ENCODE results near the gene PEAK1.
"Not testable (repeated sequence)": the region's sequence is repeated elsewhere in the genome, so short reads cannot be mapped to it uniquely, and the experiment has no call there.

Gene PEAK1

DNA sequence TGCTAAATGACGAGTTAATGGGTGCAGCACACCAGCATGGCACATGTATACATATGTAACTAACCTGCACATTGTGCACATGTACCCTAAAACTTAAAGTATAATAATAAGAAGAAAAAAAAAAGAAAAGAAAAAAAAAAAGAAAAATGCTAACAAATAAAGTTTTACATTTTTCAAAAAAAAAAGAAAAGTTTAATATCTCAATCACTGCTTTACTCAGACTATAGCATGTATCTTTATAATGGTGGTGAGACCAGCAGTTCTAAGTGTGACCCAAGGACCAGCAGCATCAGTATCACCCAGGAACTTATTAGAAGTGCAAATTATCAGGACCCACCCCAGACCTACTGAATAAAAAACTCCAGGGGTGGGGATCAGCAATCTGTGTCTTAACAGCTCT lies 243.8 kb downstream of the PEAK1 start:
- not testable (repeated sequence) for H3K4me1 ChIP-seq (ENCODE audit: control insufficient read depth, insufficient read depth, low read length, poor library complexity, severe bottlenecking); DNase-seq; H3K27me3 ChIP-seq (replicated peaks; ENCODE audit: control insufficient read depth, insufficient read depth, low read length, poor library complexity, severe bottlenecking); H3K36me3 ChIP-seq (ENCODE audit: control insufficient read depth, insufficient read depth, low read length); H3K9me3 ChIP-seq (ENCODE audit: control insufficient read depth, low read length); H3K4me3 ChIP-seq (ENCODE audit: insufficient read depth, low read depth, low read length, poor library complexity, severe bottlenecking); H3K27ac ChIP-seq (ENCODE audit: insufficient read depth, low read length, poor library complexity, severe bottlenecking)

DNA sequence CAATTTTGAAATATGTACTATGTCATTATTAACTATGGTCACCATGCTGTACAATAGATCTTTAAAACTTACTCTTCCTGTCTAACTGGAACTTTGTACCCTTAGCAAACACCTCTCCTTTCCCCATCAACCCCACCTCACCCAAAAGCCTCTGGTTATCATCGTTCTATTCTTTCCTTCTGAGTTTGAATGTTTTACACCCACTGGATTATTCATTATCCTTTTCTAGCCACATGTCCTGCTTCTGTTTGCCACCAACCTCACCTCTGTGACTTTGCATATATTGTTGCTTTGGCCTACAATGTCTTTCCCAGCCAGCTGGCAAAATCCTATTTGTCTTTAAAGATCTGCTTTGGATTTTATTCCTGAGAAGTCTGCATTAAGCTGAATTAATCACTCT lies 246.4 kb downstream of the PEAK1 start:
- H3K27ac ChIP-seq (ENCODE audit: insufficient read depth, low read length, poor library complexity, severe bottlenecking): no peak overlapping the region
- no peaks in the 10 kb centered on the region for H3K27me3 ChIP-seq (replicated peaks; ENCODE audit: control insufficient read depth, insufficient read depth, low read length, poor library complexity, severe bottlenecking)
- H3K4me3 ChIP-seq (ENCODE audit: insufficient read depth, low read depth, low read length, poor library complexity, severe bottlenecking): no peak overlapping the region
- H3K9me3 ChIP-seq (ENCODE audit: control insufficient read depth, low read length): no peaks in the 10 kb centered on the region
- no peaks in the 10 kb centered on the region for H3K36me3 ChIP-seq (ENCODE audit: control insufficient read depth, insufficient read depth, low read length)
- no peak for DNase-seq
- H3K4me1 ChIP-seq (ENCODE audit: control insufficient read depth, insufficient read depth, low read length, poor library complexity, severe bottlenecking): no peaks in the 10 kb centered on the region

DNA sequence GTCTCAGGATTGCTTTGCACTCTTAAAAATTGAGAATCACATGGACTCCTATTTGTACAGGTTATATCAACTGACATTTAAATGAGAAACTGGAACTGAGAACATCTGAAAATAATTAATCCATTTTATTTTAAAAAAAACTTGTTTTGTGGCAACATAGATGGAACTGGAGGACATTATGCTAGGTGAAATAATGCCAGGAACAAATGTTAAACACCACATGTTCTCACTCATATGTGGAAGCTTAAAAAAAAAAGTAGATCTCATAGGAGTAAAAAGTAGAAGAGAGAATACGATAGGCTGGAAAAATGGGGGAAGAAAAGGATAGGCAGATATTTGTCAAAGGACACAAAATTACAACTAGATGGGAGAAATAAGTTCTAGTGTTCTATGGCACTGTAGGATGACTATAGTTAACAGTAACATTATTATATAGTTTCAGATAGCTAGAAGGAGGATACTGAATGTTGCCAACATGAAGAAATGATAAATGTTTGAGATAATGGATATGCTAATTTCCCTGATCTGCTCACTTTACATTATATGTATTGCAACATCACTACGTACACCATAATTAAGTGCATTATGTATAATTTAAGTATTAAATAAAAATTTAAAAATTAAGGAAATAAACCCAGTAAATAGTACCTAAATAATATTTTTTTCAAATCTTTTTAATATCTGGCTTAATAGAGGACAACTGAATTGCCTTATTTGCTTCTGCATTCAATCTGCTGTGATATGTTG lies 248.5 kb downstream of the PEAK1 start:
- H3K27ac ChIP-seq (ENCODE audit: insufficient read depth, low read length, poor library complexity, severe bottlenecking): no peak overlapping the region
- H3K36me3 ChIP-seq (ENCODE audit: control insufficient read depth, insufficient read depth, low read length): no peaks in the 10 kb centered on the region
- no peaks in the 10 kb centered on the region for H3K4me1 ChIP-seq (ENCODE audit: control insufficient read depth, insufficient read depth, low read length, poor library complexity, severe bottlenecking)
- H3K4me3 ChIP-seq (ENCODE audit: insufficient read depth, low read depth, low read length, poor library complexity, severe bottlenecking): no peak overlapping the region
- DNase-seq: no peak
- H3K27me3 ChIP-seq (replicated peaks; ENCODE audit: control insufficient read depth, insufficient read depth, low read length, poor library complexity, severe bottlenecking): no peaks in the 10 kb centered on the region
- no peaks in the 10 kb centered on the region for H3K9me3 ChIP-seq (ENCODE audit: control insufficient read depth, low read length)

DNA sequence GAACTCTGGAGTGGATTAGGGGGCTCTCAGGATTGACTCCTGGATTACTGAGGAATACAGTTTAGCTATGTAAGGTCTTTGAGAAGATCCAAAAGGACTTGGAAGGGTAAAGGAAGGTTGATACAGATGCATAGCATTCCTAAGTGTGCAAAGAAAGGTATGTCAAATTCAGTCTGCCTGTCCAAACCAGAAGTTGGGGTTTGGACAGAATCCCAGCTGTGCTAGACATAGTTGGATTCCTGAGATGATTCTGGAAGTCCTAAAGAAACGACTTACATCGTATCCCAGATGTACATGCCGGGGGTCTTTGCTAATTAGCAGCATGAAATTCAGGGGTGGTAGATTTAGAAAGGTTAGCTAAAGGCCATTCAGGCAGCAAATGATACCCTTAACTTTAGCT lies 251.3 kb downstream of the PEAK1 start:
- Histone ChIP-seq H3K4me3 (ENCODE audit: insufficient read depth, low read depth, low read length, poor library complexity, severe bottlenecking) (no peak overlapping the region), H3K9me3 (ENCODE audit: control insufficient read depth, low read length) (no peaks in the 10 kb centered on the region), H3K4me1 (ENCODE audit: control insufficient read depth, insufficient read depth, low read length, poor library complexity, severe bottlenecking) (no peaks in the 10 kb centered on the region), H3K27ac (ENCODE audit: insufficient read depth, low read length, poor library complexity, severe bottlenecking) (no peak overlapping the region), H3K36me3 (ENCODE audit: control insufficient read depth, insufficient read depth, low read length) (no peaks in the 10 kb centered on the region), H3K27me3 (replicated peaks; ENCODE audit: control insufficient read depth, insufficient read depth, low read length, poor library complexity, severe bottlenecking) (no peaks in the 10 kb centered on the region)
- no peak for DNase-seq

DNA sequence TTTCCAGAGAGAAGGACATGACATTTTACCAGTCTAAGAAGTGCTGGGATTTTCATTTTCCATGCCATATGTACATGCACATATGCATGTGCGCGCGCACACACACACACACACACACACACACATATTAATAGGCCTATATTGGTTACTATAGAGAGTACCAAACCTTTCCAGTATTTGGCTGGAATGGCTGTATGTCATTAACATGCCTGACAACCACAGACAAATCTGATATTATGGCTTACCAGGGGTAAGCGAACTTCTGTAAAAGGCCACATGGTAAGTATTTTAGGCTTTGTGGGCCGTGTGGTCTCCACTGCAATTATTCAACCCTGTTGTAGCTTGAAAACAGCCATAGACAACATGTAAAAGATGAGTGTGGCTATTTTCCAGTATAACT lies 251.8 kb downstream of the PEAK1 start:
- DNase-seq: no peak
- no peaks in the 10 kb centered on the region for H3K36me3 ChIP-seq (ENCODE audit: control insufficient read depth, insufficient read depth, low read length)

DNA sequence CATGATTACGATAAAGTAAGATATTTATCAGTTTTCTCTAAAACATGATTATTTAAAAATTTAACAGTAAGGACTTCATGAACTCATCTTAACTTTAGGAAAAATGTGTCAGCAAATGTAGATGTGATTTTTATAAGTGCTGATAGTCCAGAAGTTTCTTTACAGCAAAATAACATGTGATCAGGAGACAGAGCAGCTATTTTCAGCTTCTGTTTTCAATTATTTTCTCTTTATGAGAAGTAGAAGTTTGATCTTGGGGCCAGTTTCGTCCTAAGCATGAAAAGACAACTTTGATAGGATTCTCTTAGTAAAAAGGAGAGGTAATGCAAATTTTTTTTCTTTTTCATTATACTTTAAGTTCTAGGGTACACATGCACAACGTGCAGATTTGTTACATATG lies 252.5 kb downstream of the PEAK1 start:
- Histone ChIP-seq H3K36me3 (ENCODE audit: control insufficient read depth, insufficient read depth, low read length) (no peaks in the 10 kb centered on the region), H3K27ac (ENCODE audit: insufficient read depth, low read length, poor library complexity, severe bottlenecking) (no peak overlapping the region), H3K9me3 (ENCODE audit: control insufficient read depth, low read length) (no peaks in the 10 kb centered on the region), H3K4me3 (ENCODE audit: insufficient read depth, low read depth, low read length, poor library complexity, severe bottlenecking) (no peak overlapping the region), H3K27me3 (replicated peaks; ENCODE audit: control insufficient read depth, insufficient read depth, low read length, poor library complexity, severe bottlenecking) (no peaks in the 10 kb centered on the region), H3K4me1 (ENCODE audit: control insufficient read depth, insufficient read depth, low read length, poor library complexity, severe bottlenecking) (no peaks in the 10 kb centered on the region)
- DNase-seq: no peak

More for the DNA sequence above, 251.8 kb downstream of the PEAK1 start:
- Histone ChIP-seq H3K27ac (ENCODE audit: insufficient read depth, low read length, poor library complexity, severe bottlenecking) (no peak overlapping the region), H3K9me3 (ENCODE audit: control insufficient read depth, low read length) (no peaks in the 10 kb centered on the region), H3K27me3 (replicated peaks; ENCODE audit: control insufficient read depth, insufficient read depth, low read length, poor library complexity, severe bottlenecking) (no peaks in the 10 kb centered on the region), H3K4me1 (ENCODE audit: control insufficient read depth, insufficient read depth, low read length, poor library complexity, severe bottlenecking) (no peaks in the 10 kb centered on the region), H3K4me3 (ENCODE audit: insufficient read depth, low read depth, low read length, poor library complexity, severe bottlenecking) (no peak overlapping the region)

DNA sequence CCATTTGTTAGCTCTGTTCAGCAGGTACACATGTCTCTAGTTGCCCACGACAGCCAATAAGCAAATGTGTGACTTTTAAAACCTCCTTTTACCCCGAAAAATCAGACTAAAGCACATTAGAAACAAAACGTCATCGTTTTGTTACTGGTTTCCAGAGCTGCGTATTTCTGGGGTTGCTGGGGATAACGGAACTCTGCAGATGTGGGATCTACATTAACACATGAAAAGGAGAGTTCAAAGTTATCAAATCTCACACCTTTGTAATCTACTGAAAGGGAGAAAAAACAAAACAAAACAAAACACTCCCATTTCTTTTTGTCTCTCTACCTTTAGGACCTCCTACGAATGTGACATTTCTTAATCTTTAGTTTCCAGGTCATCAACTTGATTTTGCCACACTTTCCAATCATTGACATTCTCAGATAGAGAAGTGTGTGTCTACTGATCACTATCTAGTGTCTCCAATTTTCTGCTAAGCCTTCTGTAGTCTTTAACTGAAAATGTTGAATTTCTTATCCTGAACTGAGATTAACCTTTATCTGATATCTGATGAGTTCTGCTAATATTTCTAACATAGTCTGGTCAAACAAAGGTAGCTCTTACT lies 256.0 kb downstream of the PEAK1 start:
- Histone ChIP-seq H3K9me3 (ENCODE audit: control insufficient read depth, low read length) (no peaks in the 10 kb centered on the region), H3K36me3 (ENCODE audit: control insufficient read depth, insufficient read depth, low read length) (no peaks in the 10 kb centered on the region), H3K4me1 (ENCODE audit: control insufficient read depth, insufficient read depth, low read length, poor library complexity, severe bottlenecking) (peaks cover 4% of the 10 kb centered on the region), H3K27me3 (replicated peaks; ENCODE audit: control insufficient read depth, insufficient read depth, low read length, poor library complexity, severe bottlenecking) (no peaks in the 10 kb centered on the region), H3K27ac (ENCODE audit: insufficient read depth, low read length, poor library complexity, severe bottlenecking) (no peak overlapping the region), H3K4me3 (ENCODE audit: insufficient read depth, low read depth, low read length, poor library complexity, severe bottlenecking) (no peak overlapping the region)
- DNase-seq: no peak

DNA sequence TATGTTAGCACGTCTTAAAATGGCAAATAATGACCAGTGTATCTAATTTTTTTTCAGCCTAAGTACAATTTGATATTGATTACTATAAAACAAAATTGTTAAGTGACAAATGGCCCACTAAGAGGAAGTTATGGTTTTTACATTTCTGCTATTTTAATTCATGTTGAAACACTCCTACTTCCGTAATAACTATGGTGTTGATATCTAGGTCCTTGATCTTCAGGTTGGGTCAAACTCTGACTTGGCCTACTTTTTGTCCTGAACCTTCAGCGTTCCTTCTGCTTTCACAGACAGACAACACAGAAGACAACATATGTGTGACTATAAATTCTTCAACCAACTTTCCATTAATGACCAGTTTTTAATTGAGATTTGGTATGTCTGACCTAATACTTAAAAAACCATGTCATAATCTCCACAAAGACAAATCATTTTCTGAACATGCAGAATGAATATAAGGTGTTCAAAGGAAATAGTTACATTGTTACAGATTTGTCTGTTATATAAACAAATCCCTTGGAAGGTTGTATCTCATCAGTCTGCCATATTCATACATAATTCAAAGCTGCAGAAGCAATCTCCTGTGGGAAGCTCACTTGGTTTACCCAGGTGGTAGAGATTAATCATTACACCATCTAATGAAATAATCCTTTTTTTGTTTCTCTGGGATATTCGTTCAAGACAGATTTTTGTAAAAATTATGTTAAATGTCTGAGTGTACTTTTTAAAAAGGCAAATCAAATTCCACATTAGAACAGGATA lies 256.9 kb downstream of the PEAK1 start:
- no peak for DNase-seq
- H3K4me3 ChIP-seq (ENCODE audit: insufficient read depth, low read depth, low read length, poor library complexity, severe bottlenecking): no peak overlapping the region
- peaks cover 4% of the 10 kb centered on the region for H3K4me1 ChIP-seq (ENCODE audit: control insufficient read depth, insufficient read depth, low read length, poor library complexity, severe bottlenecking)
- H3K9me3 ChIP-seq (ENCODE audit: control insufficient read depth, low read length): no peaks in the 10 kb centered on the region
- no peaks in the 10 kb centered on the region for H3K36me3 ChIP-seq (ENCODE audit: control insufficient read depth, insufficient read depth, low read length)
- H3K27me3 ChIP-seq (replicated peaks; ENCODE audit: control insufficient read depth, insufficient read depth, low read length, poor library complexity, severe bottlenecking): no peaks in the 10 kb centered on the region
- H3K27ac ChIP-seq (ENCODE audit: insufficient read depth, low read length, poor library complexity, severe bottlenecking): no peak overlapping the region

DNA sequence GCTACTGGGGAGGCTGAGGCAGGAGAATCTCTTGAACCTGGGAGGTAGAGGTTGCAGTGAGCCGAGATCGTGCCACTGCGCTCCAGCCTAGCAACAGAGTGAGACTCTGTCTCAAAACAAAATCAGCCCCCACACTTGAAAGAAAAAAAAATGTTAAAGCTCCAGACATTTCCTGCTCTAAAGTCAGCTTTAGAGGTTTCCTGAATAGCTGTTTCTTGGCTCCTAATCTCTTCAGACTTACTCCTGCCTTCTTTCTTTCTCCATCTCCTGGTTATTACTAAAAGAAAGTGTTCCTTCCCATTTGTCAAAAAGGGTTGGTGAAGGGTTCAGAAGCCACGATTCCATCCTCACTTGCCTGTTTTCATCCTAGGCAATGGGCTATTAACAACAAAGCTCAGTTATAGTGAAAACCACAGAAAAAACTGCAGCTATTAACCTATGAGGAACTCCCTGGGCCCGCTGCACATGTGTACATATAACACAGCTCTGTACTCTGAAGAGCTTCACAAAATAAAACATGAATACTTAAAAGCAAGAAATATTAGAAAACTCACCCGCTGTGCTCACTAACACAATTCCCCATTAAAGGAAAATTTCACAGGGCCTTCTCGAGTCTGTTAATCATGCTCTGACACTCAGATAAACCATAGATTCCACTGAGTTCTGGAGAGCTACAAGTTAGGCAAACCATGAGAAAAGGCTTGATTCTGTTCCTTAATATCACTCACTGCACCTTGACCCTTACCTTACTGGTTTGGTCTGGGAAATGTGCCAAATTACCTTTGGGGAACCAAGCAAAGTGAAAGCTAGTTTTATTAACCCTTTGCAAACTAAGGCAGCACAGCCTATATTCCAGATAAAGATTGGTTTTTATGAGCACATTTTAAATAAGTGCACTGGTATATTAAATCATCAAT lies 259.1 kb downstream of the PEAK1 start:
- Histone ChIP-seq H3K36me3 (ENCODE audit: control insufficient read depth, insufficient read depth, low read length) (no peaks in the 10 kb centered on the region), H3K27ac (ENCODE audit: insufficient read depth, low read length, poor library complexity, severe bottlenecking) (no peak overlapping the region)
- no peak for DNase-seq

More for the DNA sequence above, 259.1 kb downstream of the PEAK1 start:
- no peak overlapping the region for H3K4me3 ChIP-seq (ENCODE audit: insufficient read depth, low read depth, low read length, poor library complexity, severe bottlenecking)
- H3K27me3 ChIP-seq (replicated peaks; ENCODE audit: control insufficient read depth, insufficient read depth, low read length, poor library complexity, severe bottlenecking): no peaks in the 10 kb centered on the region
- H3K9me3 ChIP-seq (ENCODE audit: control insufficient read depth, low read length): no peaks in the 10 kb centered on the region
- H3K4me1 ChIP-seq (ENCODE audit: control insufficient read depth, insufficient read depth, low read length, poor library complexity, severe bottlenecking): peaks cover 4% of the 10 kb centered on the region
